ENCODE data around the gene VGF.

- TF ChIP-seq, protein P1, sequence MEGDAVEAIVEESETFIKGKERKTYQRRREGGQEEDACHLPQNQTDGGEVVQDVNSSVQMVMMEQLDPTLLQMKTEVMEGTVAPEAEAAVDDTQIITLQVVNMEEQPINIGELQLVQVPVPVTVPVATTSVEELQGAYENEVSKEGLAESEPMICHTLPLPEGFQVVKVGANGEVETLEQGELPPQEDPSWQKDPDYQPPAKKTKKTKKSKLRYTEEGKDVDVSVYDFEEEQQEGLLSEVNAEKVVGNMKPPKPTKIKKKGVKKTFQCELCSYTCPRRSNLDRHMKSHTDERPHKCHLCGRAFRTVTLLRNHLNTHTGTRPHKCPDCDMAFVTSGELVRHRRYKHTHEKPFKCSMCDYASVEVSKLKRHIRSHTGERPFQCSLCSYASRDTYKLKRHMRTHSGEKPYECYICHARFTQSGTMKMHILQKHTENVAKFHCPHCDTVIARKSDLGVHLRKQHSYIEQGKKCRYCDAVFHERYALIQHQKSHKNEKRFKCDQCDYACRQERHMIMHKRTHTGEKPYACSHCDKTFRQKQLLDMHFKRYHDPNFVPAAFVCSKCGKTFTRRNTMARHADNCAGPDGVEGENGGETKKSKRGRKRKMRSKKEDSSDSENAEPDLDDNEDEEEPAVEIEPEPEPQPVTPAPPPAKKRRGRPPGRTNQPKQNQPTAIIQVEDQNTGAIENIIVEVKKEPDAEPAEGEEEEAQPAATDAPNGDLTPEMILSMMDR (IDR thresholded peaks at IDR 0.05), result no peak
- TF ChIP-seq POLR2A (IDR thresholded peaks at IDR 0.05), result no peak
These were observed 44.8 kb upstream of the VGF start for GRCh38 chr7:101210143-101210542.
